NB4 (cell line): ENCODE measurements around the gene RMI2.

Experiments
- CTCF ChIP-seq: IDR thresholded peaks from one replicate; pipeline ENCODE4 v1.5.1; 2012; ENCODE audit warnings: low read depth, low read length
- MYC ChIP-seq: IDR thresholded peaks from 2 replicates; pipeline ENCODE4 v1.6.1; 2011; ENCODE audit warnings: low read depth, low read length
- POLR2A ChIP-seq: IDR thresholded peaks from 2 replicates; pipeline ENCODE4 v1.6.1; 2011; ENCODE audit warnings: mild to moderate bottlenecking; ENCODE audit not compliant: insufficient read length; ENCODE audit errors: extremely low read depth

DNA sequence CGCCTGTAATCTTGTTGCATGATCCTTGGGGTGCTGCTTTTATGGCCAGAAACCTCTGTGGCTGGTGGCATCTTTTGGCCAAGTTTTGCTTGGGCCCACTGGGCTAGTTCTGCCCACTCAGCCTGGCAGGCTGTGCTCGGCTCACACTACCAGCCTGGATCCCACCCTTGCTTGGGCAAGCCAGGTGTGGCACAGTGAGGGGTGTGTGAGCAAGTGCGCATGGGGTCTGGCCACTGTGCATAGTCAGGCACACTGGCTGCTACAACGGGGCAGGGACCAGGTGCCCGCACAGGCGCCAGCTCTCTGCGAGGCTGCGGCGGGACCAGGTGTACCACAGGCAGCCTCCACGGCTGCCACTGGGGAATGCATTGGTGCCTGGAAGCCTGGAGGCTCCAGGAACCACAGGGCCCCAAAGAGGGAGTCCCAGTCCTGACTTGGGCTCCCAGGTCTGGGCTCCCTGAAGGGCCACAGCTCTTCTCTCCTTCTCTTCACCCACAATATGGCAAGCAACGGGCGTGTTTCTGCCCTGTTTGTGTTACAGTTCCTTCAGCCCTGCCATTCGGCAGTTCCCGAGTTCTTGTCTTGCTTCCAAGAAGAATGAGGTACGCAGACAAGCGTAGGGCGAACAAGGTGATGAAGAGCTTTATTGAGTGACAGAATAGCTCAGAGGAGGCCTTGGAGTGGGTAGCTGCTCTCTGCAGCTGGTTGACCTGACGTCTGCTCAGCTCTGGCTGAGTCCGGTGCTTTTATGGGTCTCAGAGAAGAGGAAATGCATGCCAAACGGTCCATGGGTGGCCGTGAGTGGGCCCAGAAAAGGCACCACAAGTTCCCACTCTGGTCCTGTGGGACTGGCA is 37.4 kb upstream of the RMI2 start:
- no peak for TF ChIP-seq MYC
- no peak for TF ChIP-seq POLR2A
- no peak for TF ChIP-seq CTCF
